ENCODE measurements around the gene FGF16. TPM values are rescaled to one million over a fixed set of nuclear protein-coding genes. Genes with fewer than 3 reads are reported as not detected.

The FGF16 gene
- total and polyA plus RNA-seq, 2 experiments from 2014 or later = 0.27 TPM; not detected in 1

GRCh38 chrX:77428551-77428950 lies 18.6 kb upstream of the FGF16 start:
- H3K4me1 ChIP-seq (ENCODE audit: insufficient read depth) = no peaks in the 10 kb centered on the region
- no peak overlapping the region for H3K27ac ChIP-seq
- TF ChIP-seq EZH2phosphoT487 (IDR thresholded peaks at IDR 0.05; ENCODE audit: low read depth, severe bottlenecking, unreplicated experiment) (no peak), CTCF (IDR thresholded peaks at IDR 0.05; ENCODE audit: poor library complexity) (no peak), EZH2 (IDR thresholded peaks at IDR 0.05; ENCODE audit: borderline replicate concordance) (no peak)
- no peaks in the 10 kb centered on the region for H3K9me2 ChIP-seq (replicated peaks; ENCODE audit: insufficient read depth)
- no peak overlapping the region for H3K4me3 ChIP-seq
- no peak for DNase-seq (ENCODE audit: low spot score)
- no peaks in the 10 kb centered on the region for H3K79me2 ChIP-seq
- H3K9me3 ChIP-seq (ENCODE audit: low read depth) = no peaks in the 10 kb centered on the region
- H2AFZ ChIP-seq = no peak overlapping the region
- no peak overlapping the region for H3K4me2 ChIP-seq
- H3K27me3 ChIP-seq = no peaks in the 10 kb centered on the region
- H4K20me1 ChIP-seq (ENCODE audit: insufficient read depth, poor library complexity, severe bottlenecking) = no peaks in the 10 kb centered on the region
- H3K36me3 ChIP-seq (replicated peaks; ENCODE audit: insufficient read depth, low read depth) = no peaks in the 10 kb centered on the region
- WGBS (ENCODE audit: low lambda C conversion rate, missing lambda C conversion rate) = 27% methylated on average over 1 of the region's 1 CpG

- Histone ChIP-seq H3K4me2 (no peak overlapping the region), H3K27ac (no peak overlapping the region), H3K36me3 (replicated peaks; ENCODE audit: insufficient read depth, low read depth) (no peaks in the 10 kb centered on the region), H3K9me3 (ENCODE audit: low read depth) (no peaks in the 10 kb centered on the region), H3K27me3 (no peaks in the 10 kb centered on the region), H3K4me1 (ENCODE audit: insufficient read depth) (no peaks in the 10 kb centered on the region), H4K20me1 (ENCODE audit: insufficient read depth, poor library complexity, severe bottlenecking) (no peaks in the 10 kb centered on the region), H3K9me2 (replicated peaks; ENCODE audit: insufficient read depth) (no peaks in the 10 kb centered on the region), H3K79me2 (no peaks in the 10 kb centered on the region), H2AFZ (no peak overlapping the region), H3K4me3 (no peak overlapping the region)
- no peak for TF ChIP-seq EZH2 (IDR thresholded peaks at IDR 0.05; ENCODE audit: borderline replicate concordance)
- WGBS (ENCODE audit: low lambda C conversion rate, missing lambda C conversion rate) = 47% methylated on average over 5 of the region's 5 CpGs
- no peak for DNase-seq (ENCODE audit: low spot score)
These were observed 16.0 kb upstream of the FGF16 start for GRCh38 chrX:77431227-77431626.

GRCh38 chrX:77433001-77433400 lies 14.2 kb upstream of the FGF16 start:
- Histone ChIP-seq H2AFZ (no peak overlapping the region), H3K4me3 (no peak overlapping the region), H3K9me3 (ENCODE audit: low read depth) (no peaks in the 10 kb centered on the region)

GRCh38 chrX:77434962-77435361 lies 12.2 kb upstream of the FGF16 start:
- no peak overlapping the region for H3K27ac ChIP-seq
- H3K9me3 ChIP-seq (ENCODE audit: low read depth) = no peaks in the 10 kb centered on the region
- no peaks in the 10 kb centered on the region for H4K20me1 ChIP-seq (ENCODE audit: insufficient read depth, poor library complexity, severe bottlenecking)
- no peak overlapping the region for H3K4me2 ChIP-seq
- no peak for TF ChIP-seq CTCF (IDR thresholded peaks at IDR 0.05; ENCODE audit: poor library complexity)
- no peak for TF ChIP-seq EZH2phosphoT487 (IDR thresholded peaks at IDR 0.05; ENCODE audit: low read depth, severe bottlenecking, unreplicated experiment)
- no peak for TF ChIP-seq EZH2 (IDR thresholded peaks at IDR 0.05; ENCODE audit: borderline replicate concordance)
- DNase-seq (ENCODE audit: low spot score) = no peak
- no peak overlapping the region for H2AFZ ChIP-seq
- H3K4me1 ChIP-seq (ENCODE audit: insufficient read depth) = no peaks in the 10 kb centered on the region
- 80% methylated on average over 3 of the region's 3 CpGs for whole genome bisulfite sequencing (ENCODE audit: low lambda C conversion rate, missing lambda C conversion rate)
- no peak overlapping the region for H3K4me3 ChIP-seq
- no peaks in the 10 kb centered on the region for H3K79me2 ChIP-seq
- H3K27me3 ChIP-seq = no peaks in the 10 kb centered on the region
- H3K36me3 ChIP-seq (replicated peaks; ENCODE audit: insufficient read depth, low read depth) = no peaks in the 10 kb centered on the region
- H3K9me2 ChIP-seq (replicated peaks; ENCODE audit: insufficient read depth) = no peaks in the 10 kb centered on the region

More at GRCh38 chrX:77433001-77433400, 14.2 kb upstream of the FGF16 start:
- no peak for DNase-seq (ENCODE audit: low spot score)
- H3K9me2 ChIP-seq (replicated peaks; ENCODE audit: insufficient read depth) = no peaks in the 10 kb centered on the region
- H3K4me1 ChIP-seq (ENCODE audit: insufficient read depth) = no peaks in the 10 kb centered on the region
- H4K20me1 ChIP-seq (ENCODE audit: insufficient read depth, poor library complexity, severe bottlenecking) = no peaks in the 10 kb centered on the region
- H3K36me3 ChIP-seq (replicated peaks; ENCODE audit: insufficient read depth, low read depth) = no peaks in the 10 kb centered on the region
- no peak overlapping the region for H3K4me2 ChIP-seq
- H3K27ac ChIP-seq = no peak overlapping the region
- no peaks in the 10 kb centered on the region for H3K79me2 ChIP-seq
- H3K27me3 ChIP-seq = no peaks in the 10 kb centered on the region
- WGBS (ENCODE audit: low lambda C conversion rate, missing lambda C conversion rate) = 82% methylated on average over 1 of the region's 1 CpG
- TF ChIP-seq EZH2 (IDR thresholded peaks at IDR 0.05; ENCODE audit: borderline replicate concordance) = no peak
- TF ChIP-seq EZH2phosphoT487 (IDR thresholded peaks at IDR 0.05; ENCODE audit: low read depth, severe bottlenecking, unreplicated experiment) = no peak
- TF ChIP-seq CTCF (IDR thresholded peaks at IDR 0.05; ENCODE audit: poor library complexity) = no peak

Data from hepatocyte (in vitro differentiated cells).